GM12878 (cell line): ENCODE results near the gene MAPKAPK3. TPM values are rescaled to one million over a fixed set of nuclear protein-coding genes. Genes with fewer than 3 reads are reported as not detected.

Source experiments
- ATAC-seq: fragments of 200-7000 bp; cut with Tn5 transposase; 3 replicates; pipeline ENCODE4 v1.9.1; 2020; ENCODE audit warnings: mild to moderate bottlenecking, moderate library complexity
- BruUV-seq: library from RNA; stranded (reverse); fragments of 400-500 nt; replicated peaks from 2 replicates; lab custom pipeline; 2021; lab: Mats Ljungman, UMichigan
- CTCF ChIA-PET: fragments of 300-600 bp; sonication (Branson Sonifier 250); formaldehyde crosslinking; extraction: SDS; loops from one replicate; lab custom pipeline; 2021; ENCODE audit warnings: inconsistent platforms; lab: Yijun Ruan, JAX
- POLR2A ChIA-PET: fragments of 350-600 bp; formaldehyde crosslinking; extraction: SDS; loops from one replicate; lab custom pipeline; 2021; ENCODE audit warnings: inconsistent platforms; lab: Charles Lee
- RAD21 ChIA-PET: fragments of 300-600 bp; sonication (Branson Sonifier 250); formaldehyde crosslinking; loops from one replicate; lab custom pipeline; 2023; ENCODE audit warnings: antibody characterized with exemption; ENCODE audit not compliant: unreplicated experiment; lab: Charles Lee
- SMC1A ChIA-PET: fragments of 300-600 bp; sonication (Branson Sonifier 250); formaldehyde crosslinking; loops from one replicate; lab custom pipeline; 2023; ENCODE audit not compliant: unreplicated experiment, uncharacterized antibody; lab: Charles Lee
- DNase-seq: peaks from one replicate; pipeline ENCODE4 v3.0.0-alpha.2; 2011; ENCODE audit warnings: low read depth, low spot score
- FAIRE-seq: peaks from 3 replicates; lab custom pipeline; 2011; peaks lifted over from hg19 to GRCh38; lab: Jason Lieb, UNC
- H2AFZ ChIP-seq: 2 replicates; pipeline ENCODE4 v1.6.0; 2011; ENCODE audit warnings: low read depth, low read length, control low read depth; ENCODE audit not compliant: control insufficient read depth
- H3K27ac ChIP-seq: 2 replicates; pipeline ENCODE4 v1.5.1; 2011; ENCODE audit warnings: control low read depth; ENCODE audit not compliant: control insufficient read depth, insufficient read depth
- H3K27me3 ChIP-seq, 2 experiments: replicated peaks in 1 of 2; 2 replicates each; pipeline versions ENCODE4 v1.6.0 to v1.6.1; 2011; ENCODE audit warnings: low read length in 1 of 2; ENCODE audit not compliant: control insufficient read depth in 2 of 2, insufficient read depth in 2 of 2
- H3K36me3 ChIP-seq, 2 experiments: 2 replicates each; pipeline ENCODE4 v1.5.1; 2011; ENCODE audit warnings: low read length in 1 of 2; ENCODE audit not compliant: control insufficient read depth in 2 of 2, insufficient read depth in 2 of 2
- H3K4me1 ChIP-seq: 2 replicates; pipeline ENCODE4 v1.6.1; 2011; ENCODE audit warnings: mild to moderate bottlenecking, low read length, moderate library complexity, mixed read lengths; ENCODE audit not compliant: control insufficient read depth, insufficient read depth
- H3K4me2 ChIP-seq: 2 replicates; pipeline ENCODE4 v1.6.0; 2011; ENCODE audit warnings: control low read depth; ENCODE audit not compliant: control insufficient read depth, insufficient read depth
- H3K4me3 ChIP-seq: fragments of 200-600 bp; sonication (generic); 2 replicates; pipeline ENCODE4 v1.5.1; 2016
- H3K79me2 ChIP-seq: 2 replicates; pipeline ENCODE4 v1.6.0; 2011; ENCODE audit warnings: low read length; ENCODE audit not compliant: control insufficient read depth, insufficient read depth
- H3K9ac ChIP-seq: 2 replicates; pipeline ENCODE4 v1.8.0; 2011; ENCODE audit warnings: low read length, control low read depth, mixed read lengths; ENCODE audit not compliant: control insufficient read depth, insufficient read depth
- H3K9me3 ChIP-seq: replicated peaks from 3 replicates; pipeline ENCODE4 v1.5.1; 2011; ENCODE audit warnings: mild to moderate bottlenecking, low read length; ENCODE audit not compliant: control insufficient read depth, insufficient read depth
- H4K20me1 ChIP-seq: 2 replicates; pipeline ENCODE4 v1.6.0; 2011; ENCODE audit not compliant: control insufficient read depth, insufficient read depth
- ASH2L ChIP-seq: fragments of 300-600, 200-600 bp; sonication (generic); IDR thresholded peaks from 2 replicates; pipeline ENCODE4 v1.6.1; 2017; ENCODE audit warnings: low read depth, mild to moderate bottlenecking, borderline replicate concordance
- BCL11A ChIP-seq: IDR thresholded peaks from 2 replicates; pipeline ENCODE4 v1.6.1; 2011; ENCODE audit warnings: low read depth, low read length
- CBFB ChIP-seq: IDR thresholded peaks from 2 replicates; pipeline ENCODE4 v1.6.1; 2016; ENCODE audit warnings: antibody characterized with exemption, low read depth
- CREB1 ChIP-seq: IDR thresholded peaks from 2 replicates; pipeline ENCODE4 v1.6.1; 2012; ENCODE audit warnings: low read depth, mild to moderate bottlenecking, inconsistent platforms
- CREM ChIP-seq: IDR thresholded peaks from 2 replicates; pipeline ENCODE4 v1.6.1; 2014; ENCODE audit warnings: antibody characterized with exemption, low read depth
- DPF2 ChIP-seq: fragments of 450-650 bp; IDR thresholded peaks from 2 replicates; pipeline ENCODE4 v1.6.1; 2017; ENCODE audit warnings: mild to moderate bottlenecking
- MYB ChIP-seq: fragments of 150-350 bp; IDR thresholded peaks from 2 replicates; pipeline ENCODE4 v1.6.1; 2014; ENCODE audit warnings: mild to moderate bottlenecking, low read depth, low read length, borderline replicate concordance
- NFYA ChIP-seq: IDR thresholded peaks from 2 replicates; pipeline ENCODE4 v1.6.1; 2011; ENCODE audit warnings: low read depth, mild to moderate bottlenecking, low read length, improper control_type of control experiment, borderline replicate concordance
- RCOR1 ChIP-seq: conservative IDR thresholded peaks from 2 replicates; pipeline ENCODE4 v1.6.1; 2012; ENCODE audit warnings: low read depth, low read length, improper control_type of control experiment
- SREBF1 ChIP-seq: IDR thresholded peaks from 2 replicates; pipeline ENCODE4 v1.6.1; 2012; ENCODE audit warnings: mild to moderate bottlenecking, low read length
- ZNF274 ChIP-seq: IDR thresholded peaks from one replicate; pipeline ENCODE4 v1.8.0; 2011; ENCODE audit not compliant: insufficient read length, insufficient read depth
- WGBS: methylation state at CpG from one replicate; pipeline ENCODE4 v1.1.6; 2016; ENCODE audit warnings: low lambda C conversion rate; ENCODE audit not compliant: insufficient replicate concordance, insufficient coverage; ENCODE audit errors: missing lambda C conversion rate; 5-methylcytosine and 5-hydroxymethylcytosine counted together
- in situ Hi-C: fragments of 300-500 bp; cut with MboI; formaldehyde crosslinking; loops from 9 replicates; pipeline ENCODE4 v1.14.3; 2018; ENCODE audit warnings: mixed read lengths
- intact Hi-C: fragments of 100-400 bp; cut with micrococcal nuclease; formaldehyde crosslinking; loops from one replicate; pipeline ENCODE4 v1.14.2; 2022; ENCODE audit not compliant: unreplicated experiment
- microRNA-seq: library from miRNA; unstranded; fragments of <30 nt; microRNA quantifications from one replicate; pipeline ENCODE4, GENCODE V29; 2018
- polyA plus RNA-seq, 11 experiments: library from polyadenylated mRNA; depleted of rRNA in 4 of 11; unstranded in 6 of 11; stranded (reverse) in 5 of 11; fragments of >200 nt; fragmentation: Nextera tagmentation in 4 of 11; fragmentation: Illumina TruSeq in 1 of 11; extraction: Ambion mirVana in 4 of 11; extraction: Trizol in 1 of 11; gene quantifications; 1 replicate in 1 of 11; 2 replicates in 10 of 11; pipeline versions ENCODE4 v1.2.1 to v1.2.3, GENCODE V29; 2011 to 2016; ENCODE audit warnings: inconsistent platforms in 2 of 11, missing spikeins in 2 of 11, low read depth in 1 of 11
- small RNA-seq: library from RNA; depleted of rRNA; stranded (forward); fragments of <200 nt; gene quantifications from one replicate; pipeline ENCODE3, GENCODE V24; 2014
- total RNA-seq, 4 experiments: library from RNA; depleted of rRNA in 3 of 4; stranded (reverse); fragments of >200 nt in 3 of 4; fragmentation: Illumina TruSeq in 1 of 4; extraction: Trizol in 1 of 4; gene quantifications; 2 replicates each; pipeline versions ENCODE4 v1.2.1 to v1.2.3, GENCODE V29; 2013 to 2021

The MAPKAPK3 gene
- total and polyA plus RNA-seq, 10 of the 15 experiments (the other 5 are each of a cell fraction or from before 2014, with no cell fraction given): 7.9 to 66.0 (median 39.0) TPM

- Histone ChIP-seq H3K79me2 (no peaks in the 10 kb centered on the region), H3K9me3 (peaks cover 10% of the 10 kb centered on the region; the same call in 2 of the 3 replicates), H3K4me2 (no peak overlapping the region), H3K9ac (no peak overlapping the region), H3K27me3 (no peaks in the 10 kb centered on the region; a peak in 1 of 4 replicates), H3K27ac (no peak overlapping the region), H3K4me1 (no peaks in the 10 kb centered on the region)
- SMC1A ChIA-PET: no interaction called here
- CTCF ChIA-PET: no interaction called here
- POLR2A ChIA-PET: no interaction called here
- RAD21 ChIA-PET: no interaction called here
- intact Hi-C loops: no loop called here
- no TSS peak for BruUV-seq
- TF ChIP-seq BCL11A: no peak
- no peak for TF ChIP-seq RCOR1
- TF ChIP-seq ZNF274: no peak
- TF ChIP-seq NFYA: no peak
- no peak for TF ChIP-seq ASH2L
- TF ChIP-seq MYB: no peak
- TF ChIP-seq SREBF1: no peak
- TF ChIP-seq CREB1: no peak
- no peak for TF ChIP-seq CREM
- TF ChIP-seq DPF2: no peak
- no peak for TF ChIP-seq CBFB
- TF ChIP-seq, all 136 proteins: peak for 0
- in situ Hi-C loops: no loop called here
- DNase-seq (no peak), FAIRE-seq (no peak), ATAC-seq (no peak)
- Histone ChIP-seq H4K20me1 (no peaks in the 10 kb centered on the region), H3K36me3 (no peaks in the 10 kb centered on the region), H3K4me3 (no peak overlapping the region), H2AFZ (no peak overlapping the region)
- WGBS: 50% methylated on average over 2 of the region's 2 CpGs
Measured at GRCh38 chr3:50698269-50698668, 81.3 kb downstream of the MAPKAPK3 start.

Small RNA genes within 50 kb of the gene (microRNA-seq; reads per million reads assigned to microRNA genes)
- 1.1 reads per million for gene MIR4787

Small RNA genes within 50 kb of the gene (small RNA-seq; reads per million reads assigned to genes)
- not detected for gene MIR4787
- not detected for gene PPIAP69

Other genes with a start within 250 kb of the MAPKAPK3 start
- not detected in 2 replicates for gene CACNA2D2, start 113.5 kb upstream of the MAPKAPK3 start, total RNA-seq (2014; rRNA removed)
- gene CACNA2D2, start 113.5 kb upstream of the MAPKAPK3 start, total RNA-seq (2014; rRNA removed; fragmentation: Illumina TruSeq; extraction: Trizol): not detected in 2 replicates
- gene CACNA2D2, start 113.5 kb upstream of the MAPKAPK3 start, total RNA-seq (2021): 0.03 and 0.11 TPM in 2 replicates
- not detected in 2 replicates for gene CACNA2D2, start 113.5 kb upstream of the MAPKAPK3 start, polyA plus RNA-seq (2011; rRNA removed)
- gene CACNA2D2, start 113.5 kb upstream of the MAPKAPK3 start, polyA plus RNA-seq (2014; fragmentation: Illumina TruSeq; extraction: Trizol): 0.07 TPM in 1 of 2 replicates, not detected in the other
- not detected for gene CACNA2D2, start 113.5 kb upstream of the MAPKAPK3 start, polyA plus RNA-seq (2014; fragmentation: Nextera tagmentation; extraction: Ambion mirVana)
- not detected in 2 replicates for gene CACNA2D2, start 113.5 kb upstream of the MAPKAPK3 start, polyA plus RNA-seq (2014; rRNA removed)
- not detected for gene CACNA2D2, start 113.5 kb upstream of the MAPKAPK3 start, polyA plus RNA-seq (2016; fragmentation: Nextera tagmentation; extraction: Ambion mirVana)
- gene C3orf18, start 49.4 kb upstream of the MAPKAPK3 start, total RNA-seq (2014; rRNA removed): 0.45 and 0.87 TPM in 2 replicates
- gene C3orf18, start 49.4 kb upstream of the MAPKAPK3 start, total RNA-seq (2014; rRNA removed; fragmentation: Illumina TruSeq; extraction: Trizol): 0.64 and 0.76 TPM in 2 replicates
- 0.61 and 1.3 TPM in 2 replicates for gene C3orf18, start 49.4 kb upstream of the MAPKAPK3 start, total RNA-seq (2021)
- gene C3orf18, start 49.4 kb upstream of the MAPKAPK3 start, polyA plus RNA-seq (2011; rRNA removed): 2.3 and 3.2 TPM in 2 replicates
- 0.48 and 1.0 TPM in 2 replicates for gene C3orf18, start 49.4 kb upstream of the MAPKAPK3 start, polyA plus RNA-seq (2014; fragmentation: Illumina TruSeq; extraction: Trizol)
- gene C3orf18, start 49.4 kb upstream of the MAPKAPK3 start, polyA plus RNA-seq (2014; fragmentation: Nextera tagmentation; extraction: Ambion mirVana): under 1 TPM; 0.06 to 0.22 TPM
- gene C3orf18, start 49.4 kb upstream of the MAPKAPK3 start, polyA plus RNA-seq (2014; rRNA removed): 0.77 and 1.7 TPM in 2 replicates
- gene C3orf18, start 49.4 kb upstream of the MAPKAPK3 start, polyA plus RNA-seq (2016; fragmentation: Nextera tagmentation; extraction: Ambion mirVana): under 1 TPM; 0.44 to 0.56 TPM
- gene HEMK1, start 47.6 kb upstream of the MAPKAPK3 start, total RNA-seq (2014; rRNA removed): 10.4 and 11.3 TPM in 2 replicates
- 9.5 and 10.5 TPM in 2 replicates for gene HEMK1, start 47.6 kb upstream of the MAPKAPK3 start, total RNA-seq (2014; rRNA removed; fragmentation: Illumina TruSeq; extraction: Trizol)
- 14.4 and 16.4 TPM in 2 replicates for gene HEMK1, start 47.6 kb upstream of the MAPKAPK3 start, total RNA-seq (2021)
- gene HEMK1, start 47.6 kb upstream of the MAPKAPK3 start, polyA plus RNA-seq (2011; rRNA removed): 8.7 and 13.5 TPM in 2 replicates
- gene HEMK1, start 47.6 kb upstream of the MAPKAPK3 start, polyA plus RNA-seq (2014; fragmentation: Illumina TruSeq; extraction: Trizol): 4.9 and 9.9 TPM in 2 replicates
- 10 to 100 TPM in 1 of 2 experiments, 1 to 10 TPM in 1; 2.8 to 10.5 TPM for gene HEMK1, start 47.6 kb upstream of the MAPKAPK3 start, polyA plus RNA-seq (2014; fragmentation: Nextera tagmentation; extraction: Ambion mirVana)
- gene HEMK1, start 47.6 kb upstream of the MAPKAPK3 start, polyA plus RNA-seq (2014; rRNA removed): 15.1 and 15.8 TPM in 2 replicates
- 10 to 100 TPM; 17.8 to 19.0 TPM for gene HEMK1, start 47.6 kb upstream of the MAPKAPK3 start, polyA plus RNA-seq (2016; fragmentation: Nextera tagmentation; extraction: Ambion mirVana)
- 2.3 and 2.5 TPM in 2 replicates for gene CISH, start 5.4 kb upstream of the MAPKAPK3 start, total RNA-seq (2014; rRNA removed)
- gene CISH, start 5.4 kb upstream of the MAPKAPK3 start, total RNA-seq (2014; rRNA removed; fragmentation: Illumina TruSeq; extraction: Trizol): 0.94 and 1.0 TPM in 2 replicates
- gene CISH, start 5.4 kb upstream of the MAPKAPK3 start, total RNA-seq (2021): 4.4 and 5.1 TPM in 2 replicates
- gene CISH, start 5.4 kb upstream of the MAPKAPK3 start, polyA plus RNA-seq (2011; rRNA removed): 0.20 and 0.41 TPM in 2 replicates
- gene CISH, start 5.4 kb upstream of the MAPKAPK3 start, polyA plus RNA-seq (2014; fragmentation: Illumina TruSeq; extraction: Trizol): 1.4 and 2.7 TPM in 2 replicates
- under 1 TPM; 0.21 to 0.57 TPM for gene CISH, start 5.4 kb upstream of the MAPKAPK3 start, polyA plus RNA-seq (2014; fragmentation: Nextera tagmentation; extraction: Ambion mirVana)
- 3.2 and 3.7 TPM in 2 replicates for gene CISH, start 5.4 kb upstream of the MAPKAPK3 start, polyA plus RNA-seq (2014; rRNA removed)
- 1 to 10 TPM; 1.1 to 2.5 TPM for gene CISH, start 5.4 kb upstream of the MAPKAPK3 start, polyA plus RNA-seq (2016; fragmentation: Nextera tagmentation; extraction: Ambion mirVana)
- gene DOCK3, start 57.8 kb downstream of the MAPKAPK3 start, total RNA-seq (2014; rRNA removed): not detected in 2 replicates
- gene DOCK3, start 57.8 kb downstream of the MAPKAPK3 start, total RNA-seq (2014; rRNA removed; fragmentation: Illumina TruSeq; extraction: Trizol): not detected in 2 replicates
- gene DOCK3, start 57.8 kb downstream of the MAPKAPK3 start, total RNA-seq (2021): 0.03 TPM in 1 of 2 replicates, not detected in the other
- not detected in 2 replicates for gene DOCK3, start 57.8 kb downstream of the MAPKAPK3 start, polyA plus RNA-seq (2011; rRNA removed)
- gene DOCK3, start 57.8 kb downstream of the MAPKAPK3 start, polyA plus RNA-seq (2014; fragmentation: Illumina TruSeq; extraction: Trizol): not detected in 2 replicates
- under 1 TPM; 0.02 to 0.04 TPM for gene DOCK3, start 57.8 kb downstream of the MAPKAPK3 start, polyA plus RNA-seq (2014; fragmentation: Nextera tagmentation; extraction: Ambion mirVana)
- not detected in 2 replicates for gene DOCK3, start 57.8 kb downstream of the MAPKAPK3 start, polyA plus RNA-seq (2014; rRNA removed)
- gene DOCK3, start 57.8 kb downstream of the MAPKAPK3 start, polyA plus RNA-seq (2016; fragmentation: Nextera tagmentation; extraction: Ambion mirVana): under 1 TPM; 0.38 to 0.52 TPM